ENCODE measurements around the gene C10orf105.

C10orf105 gene

DNA sequence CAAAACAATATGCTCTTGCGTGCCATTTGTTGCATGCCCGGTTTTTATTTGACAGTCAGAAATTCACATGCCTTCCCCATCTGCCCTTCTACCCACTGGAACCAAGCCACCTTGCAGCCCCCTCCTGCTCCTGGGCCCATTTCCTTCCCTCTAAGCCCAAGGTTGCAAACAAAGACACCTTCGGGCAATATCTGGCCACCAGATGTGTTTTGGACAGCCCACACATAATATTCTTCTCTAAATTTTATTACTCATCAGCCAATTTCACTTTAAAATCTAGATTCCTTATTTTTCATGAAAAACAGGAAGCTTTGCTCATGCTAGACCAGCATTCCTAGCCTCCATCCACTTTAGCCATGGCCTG, 18.2 kb upstream of the C10orf105 start:
- no peak for DNase-seq (ENCODE audit: low read depth in 2 of 2, low spot score in 1 of 2)

DNA sequence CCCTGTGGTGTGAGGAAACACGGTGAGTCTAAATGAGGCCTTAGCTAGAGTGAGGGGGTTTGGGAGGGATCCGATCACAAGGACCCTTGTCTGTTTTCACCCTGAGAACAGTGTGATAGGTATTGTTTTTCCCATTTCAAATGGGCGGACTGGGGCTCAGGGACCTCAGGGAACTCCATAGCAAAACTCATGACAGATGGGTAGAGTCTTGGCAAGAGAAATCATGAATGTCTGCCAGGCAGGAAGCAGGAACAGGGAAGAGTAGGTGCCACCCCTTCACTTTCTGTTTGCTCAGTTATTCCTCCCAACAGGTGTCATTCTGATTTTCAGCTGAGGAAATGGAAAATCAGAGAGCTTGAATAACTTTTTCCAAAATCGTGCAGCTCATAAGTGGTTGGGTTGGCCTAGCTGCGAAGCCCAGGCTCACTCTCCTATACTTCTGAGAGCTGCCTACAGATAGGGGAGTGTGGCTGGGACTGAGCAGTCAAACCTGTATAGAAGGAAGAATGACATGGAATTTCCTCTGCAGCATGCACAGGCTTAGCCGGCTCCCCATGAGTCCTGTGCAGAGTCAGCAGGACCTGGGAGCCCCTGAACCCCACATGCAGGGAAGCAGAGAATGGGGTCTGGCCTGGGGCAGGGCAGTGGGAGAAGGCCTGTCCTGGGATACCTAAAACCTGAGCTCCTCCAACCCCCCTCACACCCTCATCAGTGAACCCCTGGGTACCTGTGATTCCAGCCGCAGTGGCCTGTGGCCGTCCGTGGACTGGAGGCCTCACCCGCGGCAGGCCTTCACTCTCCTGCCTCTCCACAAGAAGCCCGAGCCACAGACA, 17.6 kb upstream of the C10orf105 start:
- DNase-seq (ENCODE audit: low read depth in 2 of 2, low spot score in 1 of 2): no peak

DNA sequence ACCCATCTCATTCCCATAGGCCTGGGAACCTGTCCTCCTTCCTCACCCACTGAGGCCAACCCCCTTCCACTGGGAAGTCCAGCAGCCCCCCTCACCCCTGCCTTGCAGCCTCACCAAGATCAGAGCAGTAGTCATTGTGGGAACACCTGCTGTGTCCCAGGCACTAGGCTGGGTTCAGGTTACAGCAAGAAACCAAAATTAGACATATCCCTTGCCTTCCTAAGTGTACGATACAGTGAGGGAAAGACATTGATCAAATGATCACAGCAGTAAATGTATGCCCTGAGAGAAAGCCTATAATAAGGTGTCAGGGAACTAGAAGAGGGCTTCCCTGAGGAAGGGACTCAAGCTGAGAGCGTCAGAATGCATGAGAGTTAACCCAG, 17.0 kb upstream of the C10orf105 start:
- no peak for DNase-seq (ENCODE audit: low read depth in 2 of 2, low spot score in 1 of 2)

DNA sequence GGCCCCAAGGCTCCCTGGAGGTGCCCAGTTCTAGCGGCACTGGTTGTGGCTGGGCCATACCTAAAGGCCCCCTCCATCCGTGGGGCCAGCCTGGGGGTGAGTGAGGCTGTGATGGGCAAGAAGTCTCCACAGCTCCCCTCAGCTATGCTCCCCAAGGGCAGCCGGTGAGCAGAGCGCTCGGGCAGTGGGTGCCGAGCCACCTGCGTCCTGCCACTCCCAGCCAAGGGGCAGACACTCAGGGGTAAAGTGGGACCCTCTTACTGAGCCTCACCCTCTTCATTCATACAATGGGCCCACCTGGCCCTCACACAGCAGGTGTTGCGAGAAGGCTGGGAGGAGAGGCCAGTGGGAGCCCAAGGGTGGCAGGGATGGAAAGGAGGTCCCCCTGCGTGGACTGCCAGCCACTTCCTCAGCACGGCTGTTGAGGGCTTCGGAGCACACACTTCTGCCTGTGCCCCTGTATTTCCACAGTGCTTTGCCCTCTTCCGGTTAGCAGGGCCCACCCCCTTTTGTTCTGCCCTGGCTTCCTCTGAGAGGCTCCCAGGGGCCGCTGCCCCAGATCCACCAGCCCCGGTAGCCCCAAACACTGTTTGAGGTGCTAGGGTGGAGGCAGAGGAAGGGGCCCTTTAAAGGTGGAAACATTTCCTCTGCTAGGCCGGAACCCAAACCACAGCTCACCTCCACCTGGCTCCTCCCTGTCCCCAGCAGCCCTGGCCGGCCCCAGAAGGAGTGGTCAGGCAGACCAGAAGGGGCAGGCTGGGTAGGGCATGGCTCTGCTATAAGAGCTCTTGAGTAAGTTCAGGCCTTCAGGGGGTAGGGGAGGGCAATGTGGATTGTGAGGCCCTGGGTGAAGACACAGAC, 16.4 kb upstream of the C10orf105 start:
- DNase-seq (ENCODE audit: low read depth in 2 of 2, low spot score in 1 of 2): peak in 1 of 2 donors; percentile 29

DNA sequence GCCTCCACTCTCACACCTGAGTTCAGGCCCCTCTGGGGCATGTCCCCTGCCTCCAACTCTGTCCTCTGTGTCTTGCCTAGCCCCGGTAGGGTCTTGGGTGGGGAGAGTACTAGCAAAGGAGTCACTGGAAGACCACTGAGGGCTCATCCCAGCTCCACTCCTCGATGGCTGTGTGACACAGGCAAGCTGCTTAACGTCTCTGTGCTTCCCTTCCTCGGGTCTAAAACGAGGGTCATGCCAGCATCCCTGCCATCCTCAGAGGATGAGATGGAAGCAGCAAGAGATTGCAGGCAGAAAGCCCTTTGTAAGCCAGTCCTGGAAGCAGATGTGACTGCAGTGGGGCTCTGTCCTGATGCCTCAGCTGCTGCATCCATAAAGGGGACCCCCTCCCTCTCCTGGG, 15.2 kb upstream of the C10orf105 start:
- no peak for DNase-seq (ENCODE audit: low read depth in 2 of 2, low spot score in 1 of 2)

DNA sequence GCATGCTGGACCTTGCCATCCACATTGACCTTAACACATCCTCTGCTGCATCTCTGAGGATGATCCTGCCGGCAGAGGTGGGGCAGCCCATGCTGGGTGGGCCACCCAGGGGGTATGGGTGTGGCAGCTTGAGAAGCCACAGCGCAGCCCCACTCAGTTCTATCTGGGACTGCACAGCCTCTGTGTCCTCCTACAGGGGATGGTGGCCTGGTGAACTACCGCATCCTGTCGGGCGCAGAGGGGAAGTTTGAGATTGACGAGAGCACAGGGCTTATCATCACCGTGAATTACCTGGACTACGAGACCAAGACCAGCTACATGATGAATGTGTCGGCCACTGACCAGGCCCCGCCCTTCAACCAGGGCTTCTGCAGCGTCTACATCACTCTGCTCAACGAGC, 12.2 kb upstream of the C10orf105 start:
- DNase-seq (ENCODE audit: low read depth in 2 of 2, low spot score in 1 of 2): no peak

DNA sequence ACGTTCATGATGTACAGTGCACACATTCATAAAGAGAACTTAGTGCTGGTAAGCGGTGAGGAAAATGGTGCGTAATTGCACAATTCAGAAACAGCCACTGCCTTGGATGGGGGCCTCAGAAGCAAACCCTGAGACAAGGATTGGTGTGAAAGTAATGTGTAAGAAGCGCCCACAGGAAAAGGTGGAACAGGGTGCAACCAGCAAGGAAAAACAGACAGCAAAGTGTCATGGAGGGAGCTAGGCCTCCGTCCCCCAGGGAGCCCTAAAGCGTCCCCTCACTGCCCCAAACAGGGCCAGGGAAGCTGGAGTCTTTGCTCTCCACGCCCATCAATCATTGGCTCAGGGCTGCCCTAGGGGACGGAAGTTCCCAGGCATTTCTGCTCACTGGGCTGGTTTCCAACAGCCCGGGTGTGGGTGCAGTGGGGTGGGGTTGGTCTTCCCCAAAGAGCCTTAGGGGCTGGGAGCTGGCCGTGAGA, 9.6 kb upstream of the C10orf105 start:
- no peak for DNase-seq (ENCODE audit: low read depth in 2 of 2, low spot score in 1 of 2)

DNA sequence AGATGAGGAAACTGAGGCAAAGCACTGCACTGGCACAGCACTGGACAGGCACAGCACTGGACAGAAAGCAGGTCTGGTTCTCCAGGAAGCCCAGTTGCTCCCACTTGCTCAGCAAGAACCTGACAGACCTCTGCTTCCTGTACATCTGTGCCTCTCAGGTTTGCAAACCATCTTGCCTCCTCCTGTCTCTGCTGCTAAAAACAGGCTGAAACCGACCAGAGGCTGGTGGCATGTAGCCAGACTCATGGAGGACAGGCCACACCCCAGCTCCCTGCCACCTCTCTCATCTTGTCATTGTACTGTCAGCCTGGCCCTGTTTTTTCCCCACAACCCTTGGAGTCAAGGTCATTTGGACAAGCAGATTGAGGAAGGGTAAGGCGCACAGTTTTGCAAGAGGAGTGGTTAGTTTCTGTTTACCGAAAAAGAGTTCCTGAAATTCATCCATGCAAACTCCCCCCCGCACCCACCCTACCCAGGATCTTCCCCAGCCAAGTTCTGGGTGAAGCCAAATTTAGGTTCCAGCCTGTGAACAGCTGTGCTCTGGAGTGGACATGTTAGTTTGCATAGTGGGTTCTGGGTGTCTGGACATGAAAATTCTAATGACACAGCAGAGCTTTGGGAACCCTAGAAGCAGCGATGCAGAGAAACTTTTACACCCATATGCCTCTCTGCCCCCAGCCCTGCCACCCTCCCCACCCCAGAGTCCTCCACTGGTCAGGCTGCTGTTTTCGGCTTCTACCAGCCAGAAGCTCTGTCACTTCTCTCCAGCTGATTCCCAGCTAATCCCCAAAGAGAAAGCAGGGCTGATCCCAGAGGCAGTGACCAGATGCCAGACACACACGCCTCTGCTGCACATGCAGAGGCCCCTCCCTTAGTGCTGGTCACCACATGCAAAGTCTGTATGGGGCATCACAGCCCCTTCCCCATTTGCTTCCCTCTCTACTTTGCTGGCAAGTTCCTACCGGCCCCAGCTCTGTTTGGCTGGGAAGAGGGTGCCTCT, 8.5 kb upstream of the C10orf105 start:
- DNase-seq (ENCODE audit: low read depth in 2 of 2, low spot score in 1 of 2): peak in 1 of 2 donors; percentile 41

DNA sequence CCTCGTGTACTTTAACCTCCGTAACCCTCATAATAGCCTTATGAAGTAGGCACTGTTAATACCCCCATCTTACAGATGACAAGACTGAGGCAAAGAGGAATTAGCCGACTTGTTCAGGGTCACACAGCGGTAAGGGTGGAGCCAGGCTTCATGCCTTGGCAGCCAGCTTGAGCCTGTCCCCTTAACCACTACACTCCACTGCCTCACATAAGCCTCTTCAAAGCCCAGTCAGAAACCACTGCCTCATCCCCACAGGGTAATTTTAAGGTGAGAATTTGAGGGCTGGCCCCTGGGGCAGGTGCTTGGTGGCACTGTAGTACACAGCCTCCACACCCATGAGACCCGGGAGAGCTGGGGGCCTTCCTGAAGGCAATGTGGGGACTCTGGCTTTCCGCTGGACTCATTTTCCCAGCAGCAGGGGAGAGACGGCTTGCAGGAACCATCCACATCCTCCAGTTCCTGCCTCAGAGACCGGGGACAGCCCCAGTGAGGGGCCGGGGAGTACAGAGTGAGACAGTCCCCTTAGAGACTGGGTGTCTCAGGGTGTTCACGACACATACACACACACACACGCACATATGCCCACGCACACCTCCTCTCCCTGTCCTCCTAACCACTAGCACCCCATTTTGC, 7.6 kb upstream of the C10orf105 start:
- no peak for DNase-seq (ENCODE audit: low read depth in 2 of 2, low spot score in 1 of 2)

DNA sequence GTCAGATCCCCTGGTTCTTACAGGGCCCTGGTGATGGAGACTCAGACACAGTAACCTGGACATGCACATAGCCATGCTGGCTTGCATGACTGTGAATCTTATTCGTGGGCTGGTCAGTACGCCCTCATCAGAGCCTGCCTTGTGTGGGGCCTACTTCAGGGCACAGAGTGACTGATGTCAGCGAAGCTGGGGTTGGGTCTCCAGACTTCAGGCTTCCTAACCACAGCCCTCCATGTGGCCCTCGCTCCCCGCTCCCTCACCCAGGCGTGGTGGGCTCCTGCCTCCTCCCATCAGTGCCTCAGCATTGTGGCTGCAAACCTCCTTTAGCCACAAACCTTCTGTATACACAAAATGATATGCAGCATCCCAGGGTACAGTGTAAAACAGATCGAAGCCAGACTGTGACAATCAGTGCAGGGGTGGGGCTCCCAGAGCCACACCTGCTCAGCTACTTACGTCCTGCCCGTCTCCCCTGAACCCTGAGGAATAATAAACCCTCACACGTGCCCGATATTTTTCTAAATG, 7.1 kb upstream of the C10orf105 start:
- no peak for DNase-seq (ENCODE audit: low read depth in 2 of 2, low spot score in 1 of 2)

DNA sequence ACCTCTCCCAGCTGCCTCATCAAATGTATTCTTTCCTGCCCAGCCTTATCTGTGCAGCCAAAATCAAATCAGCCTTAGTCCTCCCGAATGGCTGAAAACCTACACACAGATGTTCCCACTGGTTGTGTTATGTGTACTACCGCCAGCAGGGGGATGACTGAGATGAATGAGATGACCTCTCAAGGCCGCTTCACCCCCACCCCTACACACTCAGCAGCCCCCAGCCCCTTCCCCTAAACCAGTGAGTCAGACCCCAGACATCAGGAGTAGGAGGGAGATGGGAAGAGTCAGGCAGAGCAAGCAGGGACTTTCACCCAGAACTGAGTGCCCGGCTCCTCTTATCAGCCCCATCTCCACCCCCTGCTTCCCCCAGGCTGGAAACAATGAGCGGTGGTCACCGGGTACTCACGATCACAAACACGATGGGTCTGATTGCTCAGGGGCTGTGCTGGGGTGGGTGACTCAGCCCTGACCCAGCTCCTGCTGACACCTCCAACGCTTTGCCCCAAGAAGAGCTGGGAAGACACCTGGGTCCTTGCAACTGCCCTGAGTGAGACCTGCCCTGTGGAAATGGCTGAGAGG, 6.5 kb upstream of the C10orf105 start:
- peak in 1 of 2 donors; percentile 44 for DNase-seq (ENCODE audit: low read depth in 2 of 2, low spot score in 1 of 2)

DNA sequence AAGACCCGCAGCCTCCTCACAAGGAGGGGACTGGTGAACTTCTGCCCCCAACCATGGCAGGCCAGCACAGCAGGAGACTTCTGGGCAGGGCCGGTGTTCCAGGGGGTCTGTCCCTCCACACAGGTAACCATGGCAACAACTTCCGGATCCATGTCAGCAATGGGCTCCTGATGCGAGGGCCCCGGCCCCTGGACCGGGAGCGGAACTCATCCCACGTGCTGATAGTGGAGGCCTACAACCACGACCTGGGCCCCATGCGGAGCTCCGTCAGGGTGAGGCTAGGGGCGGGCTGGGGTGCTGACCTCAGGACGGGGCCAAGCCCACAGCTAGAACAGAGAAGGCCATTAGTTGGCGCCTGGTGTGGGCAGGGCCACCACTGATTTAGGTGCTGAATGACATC, 5.7 kb upstream of the C10orf105 start:
- DNase-seq (ENCODE audit: low read depth in 2 of 2, low spot score in 1 of 2): no peak

DNA sequence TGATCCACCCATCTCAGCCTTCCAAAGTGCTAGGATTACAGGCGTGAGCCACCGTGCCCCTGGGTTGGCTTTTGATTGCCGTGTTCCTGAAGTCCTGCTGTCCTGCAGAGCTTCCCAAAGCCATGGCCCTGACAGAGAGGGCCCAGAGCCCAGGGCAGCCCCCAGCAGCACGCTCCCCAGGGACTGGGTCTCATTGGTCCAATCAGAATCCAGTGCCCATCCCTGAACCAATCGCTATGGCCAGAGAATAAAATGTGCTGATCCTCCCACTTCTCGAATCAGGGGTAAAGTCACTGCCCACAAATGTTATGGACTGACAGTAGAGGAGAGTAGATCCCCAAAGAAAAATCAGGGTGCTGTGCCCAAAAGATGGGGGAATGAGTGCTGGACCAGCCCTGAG, 5.0 kb upstream of the C10orf105 start:
- DNase-seq (ENCODE audit: low read depth in 2 of 2, low spot score in 1 of 2): no peak

DNA sequence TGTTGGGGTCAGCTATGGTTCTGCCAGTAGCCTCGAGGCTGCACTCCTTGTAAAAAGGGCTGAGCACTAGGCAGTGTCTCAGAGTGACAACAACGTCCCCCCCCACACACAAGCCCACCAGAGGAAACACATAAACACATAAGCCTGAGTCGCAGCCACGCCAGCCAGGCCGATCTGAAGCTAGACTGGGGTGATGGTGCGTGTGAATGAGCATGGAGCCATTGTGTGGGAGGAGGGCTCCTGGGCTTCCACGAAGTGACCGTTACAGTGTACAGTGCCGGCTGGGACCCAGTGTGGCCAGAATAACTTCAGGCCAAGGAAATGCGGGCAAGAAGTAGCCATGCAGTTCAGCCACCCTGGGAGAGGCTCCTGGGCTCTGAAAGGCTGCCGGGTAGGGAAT, 3.7 kb upstream of the C10orf105 start:
- no peak for DNase-seq (ENCODE audit: low read depth in 2 of 2, low spot score in 1 of 2)

DNA sequence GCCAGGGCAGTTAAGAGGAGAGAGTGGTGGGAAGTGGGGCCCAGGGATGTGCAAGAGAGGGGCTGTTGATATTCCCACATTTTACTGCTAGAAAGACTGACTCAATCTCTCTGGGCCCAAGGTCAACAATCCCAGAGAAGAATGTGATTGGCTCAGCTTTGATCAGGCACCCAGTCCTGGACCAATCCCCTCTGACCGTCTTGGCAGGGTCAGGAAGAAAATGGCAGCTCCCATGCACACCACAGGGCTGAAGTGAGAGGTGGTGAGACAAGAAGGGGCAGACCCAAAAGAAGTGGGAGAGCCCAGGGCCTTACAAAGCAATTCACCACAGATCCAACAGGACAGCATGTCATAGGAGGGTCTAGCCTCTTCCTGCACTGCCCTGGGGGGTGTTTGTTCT, 3.3 kb upstream of the C10orf105 start:
- DNase-seq (ENCODE audit: low read depth in 2 of 2, low spot score in 1 of 2): no peak

DNA sequence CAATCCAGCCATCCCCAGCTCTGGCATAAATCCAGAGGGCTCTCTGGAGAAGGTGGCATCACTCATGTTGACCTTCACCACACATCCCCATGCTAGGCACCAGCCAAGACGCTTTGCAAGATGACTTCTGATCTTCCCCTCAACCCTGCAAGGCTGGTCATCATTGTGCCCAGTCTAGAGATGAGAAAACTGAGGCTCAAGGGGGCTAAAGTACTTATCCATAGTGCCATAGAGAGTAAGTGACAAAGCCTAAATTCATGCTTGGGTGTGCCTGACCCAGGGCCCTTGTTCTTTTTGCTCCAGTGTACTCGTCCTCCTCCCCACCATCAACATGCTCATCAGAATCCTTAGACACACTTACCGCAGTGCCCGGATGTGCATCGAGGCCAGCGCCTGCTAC, 1.7 kb upstream of the C10orf105 start:
- no peak for DNase-seq (ENCODE audit: low read depth in 2 of 2, low spot score in 1 of 2)

DNA sequence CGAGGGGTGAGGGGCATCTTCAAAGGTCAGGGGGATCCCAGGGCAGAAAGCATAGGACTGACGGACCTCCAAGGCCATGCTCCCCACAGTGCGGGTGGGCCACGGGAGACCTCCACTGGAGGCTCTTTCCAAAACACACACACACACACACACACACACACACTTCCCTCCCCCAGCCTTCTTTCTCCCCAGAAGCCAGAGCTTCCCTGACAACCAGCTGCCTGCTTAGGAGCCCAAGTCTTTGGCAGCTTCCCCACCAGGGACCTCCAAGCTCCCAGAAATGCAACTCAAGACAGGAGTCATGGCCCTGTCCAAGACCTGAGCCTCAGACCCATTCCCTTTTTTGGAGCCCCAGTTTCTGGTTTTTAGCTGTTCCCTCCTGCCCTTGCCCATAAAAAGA, 710 bp upstream of the C10orf105 start:
- no peak for DNase-seq (ENCODE audit: low read depth in 2 of 2, low spot score in 1 of 2)

DNA sequence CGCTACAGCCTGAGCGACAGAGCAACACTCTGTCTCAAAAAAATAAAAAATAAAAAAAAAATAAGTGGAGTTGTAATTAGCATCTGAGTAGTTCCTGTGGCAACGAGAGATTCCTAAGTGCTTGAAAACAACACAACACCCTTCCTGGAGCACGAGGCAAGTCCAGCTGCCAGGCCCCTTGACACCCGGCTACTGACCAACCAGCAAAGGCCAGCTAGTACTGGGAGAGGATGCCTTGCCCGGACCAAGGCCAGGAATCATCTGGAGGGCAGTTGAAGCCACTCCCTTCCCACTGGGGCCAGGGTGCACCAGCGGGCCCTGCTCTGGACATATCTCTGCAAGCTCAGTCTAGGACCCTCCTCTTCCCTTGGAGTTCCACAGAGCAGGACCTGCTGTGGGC, 536 bp downstream of the C10orf105 start:
- no peak for DNase-seq (ENCODE audit: low read depth in 2 of 2, low spot score in 1 of 2)

DNA sequence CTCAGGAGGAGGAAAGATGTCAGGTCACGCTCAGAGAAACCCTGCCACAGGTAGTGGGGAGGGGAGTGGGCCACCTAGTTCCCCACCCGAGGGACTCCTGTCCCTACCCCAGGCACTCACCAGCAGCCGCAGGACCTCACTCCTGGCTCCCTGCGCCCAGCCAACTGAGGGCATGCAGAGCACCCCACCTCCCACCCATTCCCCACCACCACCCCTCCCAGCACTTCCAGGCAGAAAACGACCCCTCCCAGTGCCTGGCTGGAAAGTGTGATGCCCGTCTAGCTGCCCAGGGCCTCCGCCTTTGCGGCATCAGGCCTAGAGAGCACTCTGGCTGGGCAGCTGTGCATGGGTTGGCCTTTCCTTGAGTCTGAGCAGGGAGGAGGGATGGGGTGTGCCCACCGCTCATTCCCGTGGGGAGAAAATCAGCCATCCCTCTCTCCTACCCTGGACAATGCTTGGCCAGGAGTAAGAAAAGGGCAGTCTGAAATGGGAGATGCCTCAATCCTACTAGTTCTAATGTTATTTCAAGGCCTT, 1.3 kb downstream of the C10orf105 start:
- no peak for DNase-seq (ENCODE audit: low read depth in 2 of 2, low spot score in 1 of 2)

DNA sequence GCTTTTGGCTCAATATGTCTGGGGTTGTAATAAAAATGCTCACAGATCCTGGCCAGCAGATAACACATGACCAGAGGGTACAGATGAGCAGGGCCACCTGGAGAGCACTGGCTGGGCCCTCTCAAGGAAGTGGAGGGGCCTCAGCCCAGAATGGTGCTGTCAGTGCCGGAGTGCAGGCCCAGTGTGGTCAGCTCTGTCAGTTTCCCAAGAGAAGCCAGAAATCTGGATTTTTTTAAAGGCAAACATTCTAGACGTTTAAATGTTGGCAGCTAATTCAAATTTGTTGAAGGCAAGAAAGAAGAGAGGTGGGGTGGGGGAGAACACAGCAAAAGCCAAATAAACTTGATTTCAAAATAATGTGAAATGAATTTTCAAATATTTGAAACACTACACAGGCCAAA, 2.0 kb downstream of the C10orf105 start:
- DNase-seq (ENCODE audit: low read depth in 2 of 2, low spot score in 1 of 2): no peak
